Epithelial cell of esophagus (primary cell): ENCODE measurements around the gene GP1BA.
"Not testable (repeated sequence)": the region's sequence is repeated elsewhere in the genome, so short reads cannot be mapped to it uniquely, and the experiment has no call there.

Experiments used
- DNase-seq: peaks from one replicate; pipeline ENCODE4 v3.0.0; 2010; ENCODE audit warnings: low read depth
- H3K4me3 ChIP-seq: 2 replicates; pipeline ENCODE4 v1.5.1; 2011; ENCODE audit warnings: mild to moderate bottlenecking, low read length, control low read depth
- CTCF ChIP-seq: IDR thresholded peaks from 2 replicates; pipeline ENCODE4 v1.5.1; 2011; ENCODE audit warnings: low read depth, mild to moderate bottlenecking, low read length, control low read depth, inconsistent platforms; ENCODE audit not compliant: insufficient read depth; ENCODE audit errors: missing control alignments

Gene GP1BA

DNA sequence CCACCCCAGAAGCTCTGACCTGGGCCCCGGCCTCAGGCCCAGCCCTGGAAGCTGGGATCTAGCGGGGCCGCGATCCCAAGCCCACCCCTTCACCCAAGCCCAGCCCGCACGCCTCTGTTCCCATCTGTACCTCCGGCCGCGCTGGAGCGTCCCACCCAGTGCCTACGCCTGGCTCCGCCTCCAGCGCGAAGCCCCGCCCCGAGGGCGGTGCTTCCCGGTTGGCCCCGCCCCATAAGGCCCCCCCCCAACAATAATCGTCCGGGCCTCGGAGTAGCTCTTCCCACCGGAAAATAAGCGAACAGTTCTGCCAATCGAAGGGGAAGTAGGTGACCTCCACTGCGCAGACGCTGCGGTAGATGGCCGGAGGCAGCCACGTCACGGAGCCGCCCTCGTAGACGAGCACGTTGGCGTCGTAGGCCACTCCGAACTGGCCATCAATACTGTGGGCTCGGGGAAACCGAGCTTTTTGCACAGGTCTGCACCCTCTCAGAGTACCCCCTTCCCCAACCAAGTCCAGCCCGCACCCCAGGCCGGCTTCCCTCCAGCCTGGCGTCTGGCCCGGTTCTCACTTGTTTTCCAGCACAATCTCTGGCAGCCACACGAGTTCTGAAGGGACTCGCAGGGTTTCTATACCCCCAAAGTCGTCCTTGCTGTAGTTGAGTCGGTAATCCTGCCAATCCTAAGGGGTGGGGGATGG lies 30.3 kb upstream of the GP1BA start:
- DNase-seq, result no peak

DNA sequence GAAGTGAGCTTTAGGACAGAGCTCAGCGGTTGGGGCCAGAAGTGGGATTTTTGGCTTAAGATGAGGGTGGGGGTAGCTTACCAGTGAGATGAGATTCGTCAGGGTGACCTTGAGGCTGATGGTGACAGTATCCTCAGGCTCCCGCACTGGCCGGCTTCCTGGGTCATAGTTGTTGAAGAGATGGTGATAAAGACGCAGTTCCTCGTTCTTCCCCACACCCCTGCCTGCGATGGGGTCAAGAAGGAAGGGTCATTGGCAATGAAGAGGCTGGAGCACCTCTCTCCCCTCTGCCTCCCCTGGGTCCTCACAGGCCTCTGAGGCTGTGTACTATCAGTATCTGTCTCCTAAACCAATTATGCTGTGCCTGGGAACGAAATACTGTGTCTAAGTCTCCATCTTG lies 29.5 kb upstream of the GP1BA start:
- H3K4me3 ChIP-seq, result no peak overlapping the region
- TF ChIP-seq CTCF, result no peak
- DNase-seq, result no peak

More for the DNA sequence above, 30.3 kb upstream of the GP1BA start:
- H3K4me3 ChIP-seq, result no peak overlapping the region
- TF ChIP-seq CTCF, result no peak

DNA sequence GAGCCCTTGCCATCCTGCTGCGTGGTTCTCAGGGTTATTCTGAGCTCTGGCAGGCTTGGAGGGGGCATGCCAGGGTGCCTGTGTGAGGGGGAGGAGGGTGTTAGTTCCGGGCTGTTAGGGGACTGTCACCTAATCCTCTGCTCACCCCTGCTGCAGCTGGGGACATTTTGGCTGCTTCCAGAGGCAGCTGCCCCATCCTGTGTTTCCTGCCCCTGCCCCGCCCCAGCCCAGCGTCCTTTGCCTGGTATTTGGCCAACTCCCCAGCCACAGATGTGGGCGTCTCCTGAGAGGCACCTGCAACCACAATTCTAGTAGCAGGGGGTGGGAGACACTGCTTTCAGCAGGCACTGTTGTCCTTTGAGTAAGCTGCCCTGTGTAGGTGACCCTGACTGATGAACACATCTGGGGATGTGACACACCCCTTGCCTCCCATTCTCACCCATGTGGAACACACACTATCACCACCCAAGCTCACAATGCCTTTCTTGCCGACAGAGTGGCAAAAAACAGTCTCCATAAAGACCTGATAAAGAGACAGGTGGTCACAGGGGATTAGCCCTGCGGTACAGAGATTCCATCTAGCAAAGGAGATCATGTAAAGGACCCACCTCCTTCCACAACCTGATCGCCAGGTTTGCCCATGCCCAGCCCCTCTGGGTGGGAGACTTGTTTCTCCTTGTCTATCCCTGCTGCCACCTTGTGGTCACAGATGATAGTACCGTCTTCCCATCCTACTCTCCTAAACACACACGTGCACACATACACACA lies 28.8 kb upstream of the GP1BA start, which contains the start of gene CHRNE:
TSS of gene CHRNE (minus strand) at position 48 of the 768 bp plus-strand sequence. CDS start at position 13, 35 bp downstream.
- H3K4me3 ChIP-seq, result no peak within 1 kb of the TSS

GRCh38 chr17:4906642-4907041 lies 25.4 kb upstream of the GP1BA start:
- H3K4me3 ChIP-seq, result not testable (repeated sequence)

More for the DNA sequence above, 28.8 kb upstream of the GP1BA start, which contains the start of gene CHRNE:
- peak; percentile 92 for DNase-seq
- TF ChIP-seq CTCF, result peak; percentile 83

DNA sequence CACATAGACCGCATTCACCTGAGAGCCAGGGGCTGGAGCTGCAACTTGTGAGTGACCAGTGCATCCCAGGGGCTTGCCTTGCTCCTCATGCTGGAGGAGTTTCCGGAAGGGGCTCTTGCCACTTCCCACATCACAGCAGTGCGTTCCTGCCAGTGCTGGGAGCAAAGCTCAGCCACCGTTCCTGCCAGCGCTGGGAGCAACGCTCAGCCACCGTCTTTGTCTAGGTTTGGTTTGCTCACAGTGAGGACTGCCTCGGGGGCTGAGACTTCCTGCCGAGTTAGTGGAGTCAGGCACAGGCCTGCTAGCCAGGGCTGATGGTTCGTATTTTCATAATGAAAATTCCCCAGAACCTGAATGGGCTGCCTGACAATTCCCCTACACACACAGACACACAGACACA lies 23.8 kb upstream of the GP1BA start:
- no peak for TF ChIP-seq CTCF
- H3K4me3 ChIP-seq, result no peak overlapping the region
- peak; percentile 94 for DNase-seq

More at GRCh38 chr17:4906642-4907041, 25.4 kb upstream of the GP1BA start:
- DNase-seq, result not testable (repeated sequence)

DNA sequence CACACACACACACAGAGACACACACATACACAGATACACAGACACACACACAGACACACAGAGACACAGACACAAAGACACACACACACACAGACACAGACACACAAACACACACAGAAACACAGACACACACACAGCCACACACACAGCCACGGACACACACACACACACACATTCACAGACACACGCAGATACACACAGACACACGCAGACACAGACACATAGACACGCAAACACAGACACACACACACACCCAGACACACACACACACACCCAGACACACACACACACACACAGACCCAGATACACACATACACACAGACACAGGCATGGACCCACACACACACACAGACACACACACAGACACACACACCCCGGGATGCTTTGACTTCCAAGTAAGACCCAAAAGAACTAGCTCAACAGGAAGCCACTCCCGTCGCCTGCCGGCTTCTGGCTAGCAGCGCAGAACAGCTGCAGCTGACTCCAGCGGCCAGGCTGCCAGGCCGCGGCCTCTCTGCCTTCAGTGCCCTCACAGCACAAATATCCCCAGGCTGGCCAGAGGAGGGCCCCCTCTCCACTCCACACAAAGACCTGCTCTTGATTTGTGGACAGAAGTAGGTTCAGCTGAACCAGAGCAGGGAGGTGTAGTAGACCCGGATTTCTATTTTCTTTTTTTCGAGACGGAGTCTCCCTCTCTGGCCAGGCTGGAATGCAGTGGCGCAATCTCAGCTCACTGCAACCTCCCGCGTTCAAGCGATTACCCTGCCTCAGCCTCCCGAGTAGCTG lies 23.2 kb upstream of the GP1BA start:
- TF ChIP-seq CTCF, result peak; percentile 67
- no peak overlapping the region for H3K4me3 ChIP-seq
- DNase-seq, result peak; percentile 95

DNA sequence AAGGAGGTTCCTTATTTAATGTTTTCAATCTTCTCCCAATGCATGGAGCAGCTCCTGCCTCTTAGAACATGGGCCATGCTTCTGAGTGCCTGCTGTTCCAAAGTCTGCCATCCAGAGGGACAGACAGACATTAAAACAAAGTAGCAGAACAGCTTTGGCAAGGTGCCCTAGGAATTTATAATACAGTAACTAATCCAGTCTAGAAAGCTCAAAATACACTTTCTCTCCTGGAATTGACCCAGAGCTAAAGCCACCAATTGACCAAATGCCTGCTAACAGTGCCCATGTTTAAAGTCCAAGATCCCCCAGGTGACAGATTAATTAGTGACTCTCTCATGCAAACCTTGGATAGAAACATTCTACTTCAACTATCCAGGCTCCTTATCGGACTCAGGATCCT lies 18.1 kb upstream of the GP1BA start:
- H3K4me3 ChIP-seq, result no peak overlapping the region
- no peak for DNase-seq
- TF ChIP-seq CTCF, result no peak

- not testable (repeated sequence) for DNase-seq, H3K4me3 ChIP-seq
Measured at GRCh38 chr17:4914551-4914950, 17.5 kb upstream of the GP1BA start.
